Loucy (cell line): Measurements from ENCODE around the gene MTG2.

Experiments used
- EZH2phosphoT487 ChIP-seq: fragments of 200-600 bp; IDR thresholded peaks from 2 replicates; pipeline ENCODE4 v1.6.1; 2018; ENCODE audit warnings: antibody characterized with exemption, mild to moderate bottlenecking, moderate library complexity, borderline replicate concordance
- TF ChIP-seq, protein P1 (sequence below): fragments of 200-600 bp; sonication (generic); conservative IDR thresholded peaks from 2 replicates; pipeline ENCODE4 v1.5.1; 2014; ENCODE audit warnings: mild to moderate bottlenecking, antibody characterized with exemption, low read length

DNA sequence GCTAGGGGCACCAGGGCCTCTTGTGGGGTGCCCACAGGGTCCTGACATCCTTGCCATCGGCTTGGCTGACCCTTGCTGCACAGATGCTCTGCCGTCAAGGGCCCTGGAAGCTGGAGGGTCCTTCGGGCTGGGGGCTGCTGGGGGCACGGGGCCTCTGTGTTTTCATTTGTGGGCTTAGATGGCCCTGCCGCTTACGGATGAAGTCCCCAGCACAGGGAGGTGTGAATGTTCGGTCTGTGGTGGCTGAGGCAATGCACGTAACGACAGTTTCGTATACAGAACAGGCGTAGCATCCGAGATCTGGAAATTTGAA, 24.8 kb upstream of the MTG2 start:
- TF ChIP-seq, protein P1, sequence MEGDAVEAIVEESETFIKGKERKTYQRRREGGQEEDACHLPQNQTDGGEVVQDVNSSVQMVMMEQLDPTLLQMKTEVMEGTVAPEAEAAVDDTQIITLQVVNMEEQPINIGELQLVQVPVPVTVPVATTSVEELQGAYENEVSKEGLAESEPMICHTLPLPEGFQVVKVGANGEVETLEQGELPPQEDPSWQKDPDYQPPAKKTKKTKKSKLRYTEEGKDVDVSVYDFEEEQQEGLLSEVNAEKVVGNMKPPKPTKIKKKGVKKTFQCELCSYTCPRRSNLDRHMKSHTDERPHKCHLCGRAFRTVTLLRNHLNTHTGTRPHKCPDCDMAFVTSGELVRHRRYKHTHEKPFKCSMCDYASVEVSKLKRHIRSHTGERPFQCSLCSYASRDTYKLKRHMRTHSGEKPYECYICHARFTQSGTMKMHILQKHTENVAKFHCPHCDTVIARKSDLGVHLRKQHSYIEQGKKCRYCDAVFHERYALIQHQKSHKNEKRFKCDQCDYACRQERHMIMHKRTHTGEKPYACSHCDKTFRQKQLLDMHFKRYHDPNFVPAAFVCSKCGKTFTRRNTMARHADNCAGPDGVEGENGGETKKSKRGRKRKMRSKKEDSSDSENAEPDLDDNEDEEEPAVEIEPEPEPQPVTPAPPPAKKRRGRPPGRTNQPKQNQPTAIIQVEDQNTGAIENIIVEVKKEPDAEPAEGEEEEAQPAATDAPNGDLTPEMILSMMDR = no peak
- TF ChIP-seq EZH2phosphoT487 = no peak
